NCI-H2227 treated with DMSO at 0.1 percent for 48 hours (cell line): ENCODE results near the gene CDRT4.

Experiments used
- DNase-seq: peaks from one replicate; lab custom pipeline; 2025; lab: John Stamatoyannopoulos, UW

The CDRT4 gene

DNA sequence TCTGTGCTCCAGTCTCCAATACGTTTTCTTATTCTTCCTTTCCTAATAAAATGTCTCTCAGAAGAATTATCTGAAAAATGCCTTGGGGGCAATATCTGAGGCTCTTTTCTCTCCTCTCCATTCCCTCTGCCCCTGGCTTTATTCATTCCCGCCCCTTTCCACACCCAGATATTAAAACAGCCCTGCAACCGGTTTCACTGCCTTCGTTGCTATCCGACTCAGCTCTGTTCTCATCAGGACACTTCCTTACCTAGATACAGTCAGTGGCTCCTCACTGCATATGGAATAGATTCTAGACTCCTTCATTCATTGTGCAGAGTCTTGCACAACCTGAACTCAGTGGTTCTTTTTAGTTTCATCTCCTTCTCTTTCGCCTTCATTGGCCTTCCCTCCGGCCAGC lies 74.0 kb downstream of the CDRT4 start:
- DNase-seq = no peak

- DNase-seq = no peak
These were observed 75.1 kb downstream of the CDRT4 start for GRCh38 chr17:15392326-15392741.

DNA sequence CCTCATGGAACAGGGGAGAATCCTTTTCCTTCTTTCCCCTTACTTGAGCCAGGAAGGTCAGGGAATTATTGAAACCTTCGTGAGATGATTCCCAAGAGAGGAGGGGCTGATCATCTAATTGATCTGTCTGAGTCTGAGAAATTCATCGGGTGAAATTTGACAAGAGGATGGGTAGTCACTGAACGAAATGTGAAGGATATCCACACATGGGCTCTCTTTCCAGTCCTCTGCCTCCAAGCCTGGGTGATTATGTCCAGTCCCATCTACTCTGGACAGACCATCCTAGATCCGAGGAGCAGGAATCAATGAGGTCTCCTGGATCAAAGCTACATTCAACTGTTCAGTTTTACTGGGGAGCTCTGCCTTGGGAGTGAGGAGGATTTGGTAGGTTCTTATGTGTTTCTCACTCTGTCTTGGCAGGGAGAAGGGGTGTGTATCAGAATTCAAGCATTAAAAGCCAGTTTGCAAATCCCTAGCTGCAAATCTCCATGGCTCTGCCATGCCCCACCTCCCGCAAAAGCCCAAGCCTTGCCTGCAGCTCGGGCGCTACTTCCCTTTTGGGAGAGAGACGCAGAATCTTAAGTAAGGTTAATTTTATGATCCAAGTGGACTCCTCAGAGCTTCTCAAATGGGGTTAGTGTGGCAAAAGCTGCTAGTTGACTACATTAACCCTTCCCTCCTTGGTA lies 78.9 kb downstream of the CDRT4 start:
- no peak for DNase-seq

DNA sequence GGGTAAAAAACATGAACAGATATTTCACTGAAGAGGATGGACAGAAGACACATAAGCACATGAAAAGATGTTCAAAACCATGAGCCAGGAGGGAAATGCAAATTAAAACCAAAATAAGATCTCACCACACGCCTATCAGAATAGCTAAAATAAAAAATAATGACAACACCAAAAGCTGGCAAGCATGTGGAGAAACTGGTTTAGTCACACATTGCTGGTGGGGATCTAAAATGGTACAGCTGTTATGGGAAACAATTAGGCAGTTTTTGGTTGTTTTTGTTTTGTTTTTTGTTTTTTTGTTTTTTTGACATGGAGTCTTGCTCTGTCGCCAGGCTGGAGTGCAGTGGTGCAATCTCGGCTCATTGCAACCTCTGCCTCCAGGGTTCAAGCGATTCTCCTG lies 81.3 kb downstream of the CDRT4 start:
- DNase-seq = no peak
